CD4-positive, alpha-beta T cell treated with Interleukin-4 for 1 hour (primary cell): ENCODE measurements around the gene PSEN2.

Experiments used
- DNase-seq, 2 donors: peaks; one replicate each; pipeline ENCODE4 v3.0.0-alpha.2; 2020 to 2022

PSEN2 gene

DNA sequence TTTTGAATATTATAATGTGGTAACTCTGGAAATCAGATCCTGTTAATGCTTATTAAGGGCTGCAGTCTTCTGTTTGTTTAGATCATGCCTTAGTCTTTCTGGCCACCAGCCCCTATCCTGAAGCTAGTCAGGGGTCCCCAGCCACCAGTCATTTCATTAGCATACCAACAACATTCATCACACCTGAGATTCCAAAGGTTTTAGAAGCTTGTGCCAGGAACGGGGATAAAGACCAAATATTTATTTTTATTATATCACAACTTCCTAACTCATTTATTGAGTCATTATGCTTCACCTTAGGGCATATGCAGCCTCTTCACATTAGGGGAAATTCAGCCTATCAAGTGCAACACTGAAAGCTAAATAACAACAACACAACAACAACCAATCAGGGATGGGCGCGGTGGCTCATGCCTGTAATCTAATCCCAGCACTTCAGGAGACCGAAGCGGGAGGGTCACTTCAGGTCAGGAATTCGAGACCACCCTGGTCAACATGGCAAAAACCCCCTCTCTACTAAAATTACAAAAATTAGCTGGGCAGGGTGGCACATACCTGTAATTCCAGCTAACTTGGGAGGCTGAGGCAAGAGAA is 2.9 kb upstream of the PSEN2 start:
- DNase-seq, result no peak

GRCh38 chr1:226868726-226869125 is 1.7 kb upstream of the PSEN2 start:
- DNase-seq, result no peak

- no peak for DNase-seq
These were observed 403 bp upstream of the PSEN2 start for GRCh38 chr1:226870026-226870400.

- DNase-seq, result no peak
These were observed 1.4 kb downstream of the PSEN2 start for GRCh38 chr1:226871636-226872327.

GRCh38 chr1:226872437-226872836 is 2.0 kb downstream of the PSEN2 start:
- DNase-seq, result no peak

DNA sequence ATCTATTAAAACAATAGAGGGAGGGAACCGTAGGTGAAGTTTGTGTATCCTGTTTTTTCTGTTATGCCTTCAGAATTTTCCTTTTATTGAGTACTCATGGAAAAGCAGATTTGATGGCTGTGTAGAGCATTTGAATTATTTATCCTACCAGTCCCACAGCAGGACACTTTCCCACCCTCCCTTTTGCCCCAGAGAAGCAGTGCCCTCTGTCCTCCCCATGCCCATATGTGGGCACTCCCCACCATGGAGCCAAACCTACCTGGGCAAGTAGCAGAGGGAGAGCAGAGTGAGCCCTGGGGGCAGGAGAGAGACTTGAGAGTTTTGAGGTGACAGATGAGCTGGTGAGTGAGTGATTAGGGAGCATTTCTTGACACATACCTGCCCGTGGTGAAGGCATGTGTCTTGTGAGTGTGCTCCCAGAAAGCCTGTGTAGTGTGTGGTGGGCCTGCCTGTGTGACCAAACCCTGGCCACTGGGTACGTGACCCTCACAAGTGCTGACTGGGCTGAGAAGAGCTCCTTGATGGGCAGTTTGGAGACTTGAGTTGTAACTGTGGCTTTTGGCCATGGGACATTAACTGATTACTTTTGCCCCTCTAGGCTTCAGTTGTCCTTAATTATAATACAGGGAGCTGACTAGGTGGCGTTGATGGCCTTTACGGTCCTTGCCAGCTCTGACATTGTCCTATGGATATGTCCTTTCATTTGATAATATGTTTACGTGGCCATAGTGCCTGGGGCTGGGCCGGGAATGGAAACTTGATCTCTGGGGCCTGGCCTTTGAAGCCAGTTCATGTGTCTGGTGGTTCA is 3.6 kb downstream of the PSEN2 start:
- no peak for DNase-seq

DNA sequence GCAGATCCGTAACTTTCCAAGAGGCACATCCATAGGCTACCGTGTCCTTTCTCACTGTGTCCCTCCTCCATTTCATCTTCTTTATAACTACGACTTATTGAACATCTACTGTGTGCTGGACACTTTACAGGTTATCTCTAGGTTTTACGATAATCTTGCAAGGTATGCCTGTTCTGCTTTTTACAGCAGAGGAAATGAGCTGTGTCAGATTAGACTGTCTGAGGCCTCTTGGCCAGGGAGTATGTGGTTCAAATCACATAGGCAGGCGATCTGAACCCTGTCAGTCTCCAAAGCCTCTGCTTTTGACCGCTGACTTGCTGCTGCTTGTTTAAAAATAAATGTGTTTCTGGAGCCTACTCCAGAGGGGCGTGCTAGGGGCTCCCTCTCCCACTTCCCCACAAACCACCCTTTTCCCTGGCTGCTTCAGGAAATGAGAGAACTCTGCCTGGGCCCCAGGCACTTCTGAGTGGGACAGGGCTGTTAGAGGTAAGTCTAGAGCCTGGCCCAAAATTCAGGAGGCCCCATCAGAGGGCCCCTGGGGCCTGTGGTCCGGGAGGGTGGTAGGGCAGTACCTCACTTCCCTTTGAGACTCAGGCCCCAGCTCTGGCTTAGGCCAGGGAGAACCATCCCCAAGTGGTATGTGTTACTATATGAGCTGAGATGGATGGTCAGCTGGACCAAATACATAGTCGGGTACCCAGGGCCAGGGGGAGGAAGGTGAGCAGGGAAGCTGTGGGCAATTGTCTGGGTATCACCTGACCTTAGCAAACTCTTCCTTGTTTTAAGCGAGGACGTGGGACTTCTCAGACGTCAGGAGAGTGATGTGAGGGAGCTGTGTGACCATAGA is 4.4 kb downstream of the PSEN2 start:
- DNase-seq, result no peak

GRCh38 chr1:226875641-226876295 is 5.4 kb downstream of the PSEN2 start:
- DNase-seq, result no peak

DNA sequence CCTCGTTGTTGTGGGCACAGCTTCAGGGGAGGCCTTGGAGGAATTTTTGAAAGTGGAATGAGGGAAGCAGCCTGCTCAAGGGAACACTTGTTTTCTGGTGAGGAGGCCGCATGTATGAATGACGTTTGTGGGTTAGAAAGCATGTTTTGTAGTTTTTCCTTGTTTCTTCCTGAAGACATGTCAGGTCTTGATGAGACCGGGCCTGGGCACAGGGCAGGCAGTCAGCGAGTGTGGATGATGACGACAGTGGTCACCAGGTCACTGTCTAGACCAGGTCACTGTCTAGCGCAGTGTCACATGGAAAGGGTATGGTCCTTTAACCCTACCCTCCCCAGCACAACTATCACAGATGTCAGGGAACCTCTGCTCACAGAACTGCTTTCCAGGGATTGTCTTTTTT is 7.3 kb downstream of the PSEN2 start:
- no peak for DNase-seq

DNA sequence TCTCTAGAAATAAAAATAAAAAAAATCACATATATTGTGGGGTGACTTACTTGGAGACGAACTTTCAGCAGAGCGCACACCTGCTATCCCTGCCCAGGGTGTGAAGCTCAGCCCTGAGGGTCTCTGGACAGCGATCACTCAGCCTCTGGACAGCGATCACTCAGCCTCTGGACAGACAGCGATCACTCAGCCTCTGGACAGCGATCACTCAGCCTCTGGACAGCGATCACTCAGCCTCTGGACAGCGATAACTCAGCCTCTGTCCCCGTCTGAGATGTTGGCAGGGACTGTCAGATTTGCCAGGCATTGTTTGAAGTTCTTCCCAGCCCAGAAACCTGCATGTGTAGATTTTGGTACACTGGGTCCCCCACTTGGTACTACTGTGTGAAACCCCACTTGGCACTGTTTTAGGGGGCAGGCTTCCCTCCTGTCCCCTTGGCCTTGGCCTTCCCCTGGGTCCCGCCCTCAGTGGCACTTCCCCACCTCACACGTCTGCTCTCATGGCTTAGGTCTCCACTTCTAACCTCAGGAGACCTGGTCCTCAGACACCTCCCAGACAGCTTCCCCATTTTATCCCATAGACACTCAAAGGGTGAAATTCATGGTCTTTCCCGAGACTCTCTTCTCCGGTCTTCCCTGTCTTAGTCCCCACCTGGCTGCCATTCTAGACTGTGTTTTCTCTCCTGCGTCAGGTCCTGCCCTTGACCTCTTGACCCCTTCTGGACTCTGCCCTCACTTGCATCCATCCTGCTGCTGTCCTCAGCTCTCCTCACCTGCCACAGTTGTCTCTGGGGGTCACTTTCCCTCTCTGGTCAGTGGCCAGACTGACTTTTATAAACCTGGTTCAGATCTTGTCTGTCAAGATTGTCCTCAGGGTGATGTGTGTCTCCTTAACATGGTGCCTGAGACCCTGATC is 10.2 kb downstream of the PSEN2 start:
- no peak for DNase-seq

DNA sequence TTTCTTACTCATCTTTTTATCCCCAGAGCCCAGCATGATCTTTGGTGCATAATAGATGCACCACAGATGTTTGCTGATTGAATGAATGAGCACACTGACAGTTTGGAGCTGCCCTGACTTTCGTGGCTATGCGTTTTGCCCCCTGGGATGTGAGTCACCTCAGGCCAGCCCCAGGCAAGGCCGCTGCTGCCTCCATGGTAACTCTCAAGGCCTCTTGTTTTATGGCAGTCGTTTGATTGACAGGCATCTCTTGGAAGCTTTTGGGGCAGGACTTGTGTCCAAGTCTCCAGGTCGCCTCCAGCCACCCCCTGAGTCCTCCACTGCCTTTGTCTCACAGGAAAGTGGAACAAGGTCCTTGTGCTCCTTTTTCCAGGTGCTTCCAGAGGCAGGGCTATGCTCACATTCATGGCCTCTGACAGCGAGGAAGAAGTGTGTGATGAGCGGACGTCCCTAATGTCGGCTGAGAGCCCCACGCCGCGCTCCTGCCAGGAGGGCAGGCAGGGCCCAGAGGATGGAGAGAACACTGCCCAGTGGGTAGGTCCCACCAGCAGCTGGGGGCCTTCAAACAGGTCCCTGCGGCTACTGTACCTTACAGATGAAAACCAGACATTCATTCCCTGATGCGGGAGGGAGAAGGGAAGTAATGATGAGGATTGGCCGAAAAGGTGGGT is 11.2 kb downstream of the PSEN2 start:
- DNase-seq, result no peak

DNA sequence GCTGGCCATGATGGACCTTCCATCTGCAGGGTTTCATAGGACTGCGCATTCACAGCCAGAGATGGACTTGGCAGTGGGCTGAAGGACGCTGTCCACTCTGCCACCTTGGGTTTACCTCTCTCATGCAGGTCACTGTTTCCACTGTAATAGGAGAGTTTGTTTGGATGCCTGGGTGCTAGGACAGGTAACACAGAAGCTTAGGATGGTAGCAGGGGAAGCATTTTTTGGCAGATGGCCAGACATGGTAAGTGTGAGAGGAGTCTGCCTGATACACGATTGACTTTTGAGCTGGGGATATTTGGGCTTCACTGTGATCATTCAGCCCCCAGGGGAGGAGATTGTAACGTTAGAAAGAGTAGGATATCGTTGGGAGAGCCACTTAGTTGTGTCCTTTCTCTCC is 11.8 kb downstream of the PSEN2 start:
- DNase-seq, result peak in 1 of 2 donors; percentile 22

- peak; percentile 14 to 70 for DNase-seq
These were observed 12.4 kb downstream of the PSEN2 start for GRCh38 chr1:226882631-226883409.

- no peak for DNase-seq
These were observed 13.2 kb downstream of the PSEN2 start for GRCh38 chr1:226883630-226884029.

GRCh38 chr1:226884116-226884625 is 13.8 kb downstream of the PSEN2 start:
- no peak for DNase-seq

DNA sequence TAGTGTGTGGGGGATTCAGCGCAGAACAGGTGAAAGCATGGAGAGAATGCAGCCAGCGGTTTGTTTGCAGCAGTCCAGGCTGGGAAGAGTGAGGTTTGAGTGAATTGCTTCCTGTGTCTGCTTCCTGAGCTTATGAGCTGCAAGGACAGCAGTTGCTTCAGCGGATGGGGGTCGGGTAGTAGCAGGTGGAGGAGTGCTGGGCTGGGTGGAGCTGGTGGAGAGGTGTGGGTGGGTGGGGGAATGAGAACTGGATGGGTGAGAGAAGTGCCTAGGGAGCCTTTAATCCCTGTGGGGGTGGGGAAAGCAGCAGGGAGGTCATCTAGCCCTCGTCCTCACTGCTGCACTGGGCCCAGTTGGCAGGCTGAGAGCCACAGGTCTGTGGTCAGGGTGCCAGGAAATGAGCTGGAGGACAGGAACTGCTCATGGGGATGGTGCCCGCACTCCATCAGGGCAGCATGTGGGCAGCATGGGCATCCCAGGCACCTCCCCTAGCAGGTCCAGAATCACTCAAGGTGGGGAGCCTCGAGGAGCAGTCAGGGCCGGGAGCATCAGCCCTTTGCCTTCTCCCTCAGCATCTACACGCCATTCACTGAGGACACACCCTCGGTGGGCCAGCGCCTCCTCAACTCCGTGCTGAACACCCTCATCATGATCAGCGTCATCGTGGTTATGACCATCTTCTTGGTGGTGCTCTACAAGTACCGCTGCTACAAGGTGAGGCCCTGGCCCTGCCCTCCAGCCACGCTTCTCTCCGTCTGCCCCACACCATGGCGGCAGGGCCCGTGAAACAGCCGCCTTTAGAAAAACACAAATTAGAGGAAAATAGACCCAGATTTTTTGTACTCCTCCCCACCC is 14.8 kb downstream of the PSEN2 start:
- no peak for DNase-seq

GRCh38 chr1:226886122-226886901 is 15.9 kb downstream of the PSEN2 start:
- DNase-seq, result no peak

DNA sequence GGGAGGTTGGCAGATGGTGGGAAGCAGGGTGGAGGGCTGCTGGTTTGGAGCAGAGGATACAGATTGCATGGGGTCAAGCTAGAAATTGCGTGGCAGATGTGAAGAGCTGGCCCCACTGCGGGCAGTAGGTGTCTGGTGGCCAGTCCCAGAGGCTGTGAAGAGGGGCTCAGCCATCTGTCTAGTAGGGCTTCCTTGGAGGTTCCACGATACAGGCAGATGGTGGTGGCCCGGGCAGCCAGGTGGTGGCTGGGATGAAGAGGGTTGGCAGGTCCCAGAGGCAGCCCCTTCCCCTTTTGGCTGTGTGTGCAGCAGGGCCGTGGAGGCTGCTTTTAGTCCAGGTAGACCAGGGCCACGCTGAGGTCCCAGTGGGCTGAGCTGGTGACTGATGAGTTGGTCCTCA is 16.6 kb downstream of the PSEN2 start:
- DNase-seq, result no peak
